Endothelial cell of umbilical vein (primary cell): ENCODE data around the gene GON7.
"Not testable (repeated sequence)": the region's sequence is repeated elsewhere in the genome, so short reads cannot be mapped to it uniquely, and the experiment has no call there.

Experiments
- CTCF ChIP-seq, 2 donors: IDR thresholded peaks; 1 replicate in 1 of 2; 2 replicates in 1 of 2; pipeline ENCODE4 v1.5.1; 2011; ENCODE audit warnings: low read length in 2 of 2, mild to moderate bottlenecking in 2 of 2, moderate library complexity in 2 of 2, control low read depth in 1 of 2, inconsistent platforms in 1 of 2, low read depth in 1 of 2; ENCODE audit not compliant: insufficient read depth in 1 of 2; ENCODE audit errors: extremely low read depth in 1 of 2
- EZH2 ChIP-seq: IDR thresholded peaks from 2 replicates; pipeline ENCODE4 v1.6.1; 2012; ENCODE audit warnings: borderline replicate concordance, low read depth, mild to moderate bottlenecking, moderate library complexity, low read length, inconsistent platforms; ENCODE audit not compliant: severe bottlenecking
- POLR2A ChIP-seq: IDR thresholded peaks from 2 replicates; pipeline ENCODE4 v1.6.1; 2012; ENCODE audit warnings: low read depth, mild to moderate bottlenecking, control low read depth, low read length
- POLR2AphosphoS5 ChIP-seq: IDR thresholded peaks from 2 replicates; pipeline ENCODE4 v1.6.1; 2012; ENCODE audit warnings: low read depth, mild to moderate bottlenecking, control low read depth, low read length, moderate library complexity; ENCODE audit not compliant: insufficient read depth

- not testable (repeated sequence) for TF ChIP-seq CTCF (IDR thresholded peaks at IDR 0.05; ENCODE audit: extremely low read depth in 1 of 2, insufficient read depth in 1 of 2, low read depth in 1 of 2, low read length in 2 of 2); POLR2A; POLR2AphosphoS5; EZH2
These were observed 38.3 kb downstream of the GON7 start for GRCh38 chr14:93168610-93169009.
